KOPT-K1 (cell line): ENCODE results near the gene CERS5.

ENCODE experiments used
- H3K27ac ChIP-seq: fragments of 200-600 bp; sonication (generic); 2 replicates; pipeline ENCODE4 v1.5.1; 2016; ENCODE audit warnings: antibody characterized with exemption, mild to moderate bottlenecking, low read depth, low read length; ENCODE audit not compliant: poor library complexity, severe bottlenecking
- H3K36me3 ChIP-seq: fragments of 200-600 bp; sonication (generic); 2 replicates; pipeline ENCODE4 v1.5.1; 2017; ENCODE audit warnings: antibody characterized with exemption, mild to moderate bottlenecking, low read length, moderate library complexity; ENCODE audit not compliant: insufficient read depth
- H3K9me3 ChIP-seq: fragments of 200-600 bp; sonication (generic); 2 replicates; pipeline ENCODE4 v1.5.1; 2017; ENCODE audit warnings: antibody characterized with exemption, low read length, mild to moderate bottlenecking; ENCODE audit not compliant: insufficient read depth, poor library complexity, severe bottlenecking

The CERS5 gene

GRCh38 chr12:50107416-50108268 lies 59.5 kb downstream of the CERS5 start:
- H3K36me3 ChIP-seq: peaks cover under 1% of the 10 kb centered on the region; the same call in 1 of the 2 replicates
- no peaks in the 10 kb centered on the region for H3K9me3 ChIP-seq
- no peak overlapping the region for H3K27ac ChIP-seq

GRCh38 chr12:50106907-50107306 lies 60.3 kb downstream of the CERS5 start:
- no peaks in the 10 kb centered on the region for H3K9me3 ChIP-seq
- no peak overlapping the region for H3K27ac ChIP-seq
- peaks cover 8% of the 10 kb centered on the region; the same call in 1 of the 2 replicates for H3K36me3 ChIP-seq

- Histone ChIP-seq H3K36me3 (peaks cover 14% of the 10 kb centered on the region; the same call in 1 of the 2 replicates), H3K27ac (no peak overlapping the region)
Observed at GRCh38 chr12:50105913-50106450, 61.2 kb downstream of the CERS5 start.

GRCh38 chr12:50104417-50105366 lies 62.5 kb downstream of the CERS5 start:
- Histone ChIP-seq H3K9me3 (no peaks in the 10 kb centered on the region), H3K36me3 (peaks cover 27% of the 10 kb centered on the region), H3K27ac (no peak overlapping the region)

More at GRCh38 chr12:50105913-50106450, 61.2 kb downstream of the CERS5 start:
- no peaks in the 10 kb centered on the region for H3K9me3 ChIP-seq

GRCh38 chr12:50103767-50104321 lies 63.3 kb downstream of the CERS5 start, which contains the start of gene GPD1:
GPD1 (plus strand) TSS chr12:50104008; CDS start chr12:50104051, 43 bp downstream.
- H3K9me3 ChIP-seq: no peaks in the 10 kb centered on the region
- H3K36me3 ChIP-seq: peaks cover 36% of the 10 kb centered on the region
- no peak within 1 kb of the TSS for H3K27ac ChIP-seq

- Histone ChIP-seq H3K36me3 (peaks cover 41% of the 10 kb centered on the region), H3K9me3 (no peaks in the 10 kb centered on the region), H3K27ac (no peak overlapping the region)
Observed at GRCh38 chr12:50103351-50103750, 63.8 kb downstream of the CERS5 start.

- Histone ChIP-seq H3K27ac (no peak overlapping the region), H3K9me3 (no peaks in the 10 kb centered on the region), H3K36me3 (peaks cover 46% of the 10 kb centered on the region)
Observed at GRCh38 chr12:50102646-50103309, 64.4 kb downstream of the CERS5 start.

GRCh38 chr12:50102131-50102531 lies 65.0 kb downstream of the CERS5 start:
- peaks cover 53% of the 10 kb centered on the region for H3K36me3 ChIP-seq
- H3K27ac ChIP-seq: no peak overlapping the region
- no peaks in the 10 kb centered on the region for H3K9me3 ChIP-seq

GRCh38 chr12:50101663-50102062 lies 65.5 kb downstream of the CERS5 start:
- Histone ChIP-seq H3K27ac (no peak overlapping the region), H3K9me3 (no peaks in the 10 kb centered on the region), H3K36me3 (peaks cover 58% of the 10 kb centered on the region)

- no peak overlapping the region for H3K27ac ChIP-seq
- no peaks in the 10 kb centered on the region for H3K9me3 ChIP-seq
- peaks cover 69% of the 10 kb centered on the region for H3K36me3 ChIP-seq
Observed at GRCh38 chr12:50100561-50100960, 66.6 kb downstream of the CERS5 start.

- Histone ChIP-seq H3K9me3 (no peaks in the 10 kb centered on the region), H3K36me3 (peaks cover 80% of the 10 kb centered on the region), H3K27ac (no peak overlapping the region)
Observed at GRCh38 chr12:50099302-50100008, 67.7 kb downstream of the CERS5 start.

GRCh38 chr12:50097952-50098351 lies 69.2 kb downstream of the CERS5 start:
- Histone ChIP-seq H3K36me3 (peaks cover 95% of the 10 kb centered on the region), H3K27ac (no peak overlapping the region), H3K9me3 (no peaks in the 10 kb centered on the region)

GRCh38 chr12:50090391-50090790 lies 76.8 kb downstream of the CERS5 start:
- peaks cover 91% of the 10 kb centered on the region for H3K36me3 ChIP-seq

GRCh38 chr12:50089730-50090129 lies 77.4 kb downstream of the CERS5 start:
- no peaks in the 10 kb centered on the region for H3K9me3 ChIP-seq
- H3K27ac ChIP-seq: no peak overlapping the region
- peaks cover 85% of the 10 kb centered on the region for H3K36me3 ChIP-seq

More at GRCh38 chr12:50090391-50090790, 76.8 kb downstream of the CERS5 start:
- H3K27ac ChIP-seq: no peak overlapping the region
- no peaks in the 10 kb centered on the region for H3K9me3 ChIP-seq
